IMR-90 (cell line): ENCODE measurements around the gene UBFD1.

Source experiments
- ELK1 ChIP-seq: fragments of 150-350 bp; IDR thresholded peaks from 2 replicates; pipeline ENCODE4 v1.6.1; 2016; ENCODE audit warnings: low read depth, mild to moderate bottlenecking, low read length, moderate library complexity, borderline replicate concordance
- MAFK ChIP-seq: IDR thresholded peaks from 2 replicates; pipeline ENCODE4 v1.6.1; 2012; ENCODE audit warnings: low read depth, low read length, improper control_type of control experiment
- MXI1 ChIP-seq: IDR thresholded peaks from 2 replicates; pipeline ENCODE4 v1.6.1; 2012; ENCODE audit warnings: low read depth, mild to moderate bottlenecking, low read length, moderate library complexity, borderline replicate concordance
- POLR2A ChIP-seq: IDR thresholded peaks from 2 replicates; pipeline ENCODE4 v1.6.1; 2012; ENCODE audit warnings: mild to moderate bottlenecking, low read depth, low read length
- RAD21 ChIP-seq: IDR thresholded peaks from 2 replicates; pipeline ENCODE4 v1.6.1; 2012; ENCODE audit warnings: low read length, improper control_type of control experiment
- RFX5 ChIP-seq: IDR thresholded peaks from 2 replicates; pipeline ENCODE4 v1.8.0; 2012; ENCODE audit warnings: low read depth, mild to moderate bottlenecking, low read length, moderate library complexity
- USF2 ChIP-seq: fragments of 150-350 bp; IDR thresholded peaks from 2 replicates; pipeline ENCODE4 v1.6.1; 2017; ENCODE audit warnings: mild to moderate bottlenecking, antibody characterized with exemption, low read length, low read depth
- TF ChIP-seq, protein P1 (sequence below): conservative IDR thresholded peaks from 2 replicates; pipeline ENCODE4 v1.5.1; 2012; ENCODE audit warnings: mild to moderate bottlenecking, low read depth, low read length, improper control_type of control experiment

DNA sequence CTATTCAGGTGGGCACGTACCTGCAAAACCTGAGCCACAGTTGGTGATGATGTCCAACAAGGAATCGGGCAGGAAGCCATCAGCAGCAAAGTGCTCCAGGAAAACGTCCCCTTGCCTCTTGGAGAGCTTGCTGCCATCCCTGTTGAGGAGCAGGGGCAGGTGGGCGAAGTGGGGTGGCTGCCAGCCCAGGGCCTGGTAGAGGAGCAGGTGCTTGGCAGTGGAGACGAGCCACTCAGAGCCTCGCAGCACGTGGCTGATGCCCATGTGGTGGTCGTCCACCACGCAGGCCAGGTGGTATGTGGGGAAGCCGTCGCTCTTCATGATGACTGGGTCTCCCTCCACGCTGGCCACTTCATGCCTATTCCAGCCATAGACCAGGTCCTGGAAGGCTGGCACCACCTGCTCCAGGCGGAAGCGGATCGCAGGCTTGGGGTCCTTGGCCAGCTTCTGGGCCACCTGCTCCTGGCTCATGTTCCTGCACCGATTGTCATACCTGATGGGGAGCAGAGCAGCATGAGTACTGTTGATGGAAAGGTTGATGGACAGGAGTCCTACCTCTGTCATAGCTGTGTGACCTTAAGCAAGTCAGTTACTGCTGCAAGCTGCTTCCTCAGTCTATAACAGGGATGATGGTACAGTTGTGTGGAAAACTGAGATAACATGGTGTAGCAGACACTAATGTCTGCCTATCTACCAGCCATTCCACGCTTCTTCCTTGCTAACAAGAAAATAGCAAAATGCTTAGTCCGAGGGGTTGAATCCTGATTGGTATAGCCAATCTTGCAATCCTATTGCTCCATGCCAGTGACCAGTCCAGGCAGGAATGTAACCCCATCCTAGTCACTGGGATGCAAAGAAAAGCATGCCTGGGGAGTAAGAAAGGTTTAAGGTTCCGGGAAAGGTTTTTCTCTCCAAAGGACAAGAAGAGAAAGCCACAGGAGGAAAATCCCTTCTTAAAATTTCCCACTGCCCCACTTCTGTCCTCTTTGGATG, 22.4 kb upstream of the UBFD1 start:
- TF ChIP-seq POLR2A (no peak), USF2 (no peak), MAFK (no peak), MXI1 (no peak), RAD21 (no peak), RFX5 (no peak), ELK1 (no peak)
- TF ChIP-seq, protein P1, sequence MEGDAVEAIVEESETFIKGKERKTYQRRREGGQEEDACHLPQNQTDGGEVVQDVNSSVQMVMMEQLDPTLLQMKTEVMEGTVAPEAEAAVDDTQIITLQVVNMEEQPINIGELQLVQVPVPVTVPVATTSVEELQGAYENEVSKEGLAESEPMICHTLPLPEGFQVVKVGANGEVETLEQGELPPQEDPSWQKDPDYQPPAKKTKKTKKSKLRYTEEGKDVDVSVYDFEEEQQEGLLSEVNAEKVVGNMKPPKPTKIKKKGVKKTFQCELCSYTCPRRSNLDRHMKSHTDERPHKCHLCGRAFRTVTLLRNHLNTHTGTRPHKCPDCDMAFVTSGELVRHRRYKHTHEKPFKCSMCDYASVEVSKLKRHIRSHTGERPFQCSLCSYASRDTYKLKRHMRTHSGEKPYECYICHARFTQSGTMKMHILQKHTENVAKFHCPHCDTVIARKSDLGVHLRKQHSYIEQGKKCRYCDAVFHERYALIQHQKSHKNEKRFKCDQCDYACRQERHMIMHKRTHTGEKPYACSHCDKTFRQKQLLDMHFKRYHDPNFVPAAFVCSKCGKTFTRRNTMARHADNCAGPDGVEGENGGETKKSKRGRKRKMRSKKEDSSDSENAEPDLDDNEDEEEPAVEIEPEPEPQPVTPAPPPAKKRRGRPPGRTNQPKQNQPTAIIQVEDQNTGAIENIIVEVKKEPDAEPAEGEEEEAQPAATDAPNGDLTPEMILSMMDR = no peak
